GM12872 (cell line): ENCODE results near the gene ELOVL6.

Source experiments
- TF ChIP-seq, protein P1 (sequence below): IDR thresholded peaks from 3 replicates; pipeline ENCODE4 v1.5.1; 2011; ENCODE audit warnings: low read depth, mild to moderate bottlenecking, low read length, moderate library complexity; ENCODE audit not compliant: insufficient read depth

The ELOVL6 gene

DNA sequence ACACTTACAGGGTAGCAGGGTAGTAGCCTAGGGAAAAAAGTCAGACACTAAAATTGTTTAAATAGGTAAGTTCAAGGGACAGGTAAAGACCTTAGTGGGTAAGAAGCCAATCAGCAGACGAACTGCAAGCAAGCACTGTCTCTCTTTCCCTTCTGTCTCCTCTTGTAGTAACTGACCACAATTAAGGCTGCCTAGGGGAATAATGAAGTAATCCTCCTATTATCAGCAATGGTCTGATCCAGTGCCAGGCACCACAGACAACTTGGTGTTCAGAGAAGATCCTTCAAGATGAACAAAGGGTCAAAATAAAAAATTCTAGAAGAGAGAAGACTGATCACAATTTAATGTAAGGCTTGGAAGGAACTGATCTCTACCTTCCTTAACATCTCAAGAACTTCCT is 62.9 kb downstream of the ELOVL6 start:
- TF ChIP-seq, protein P1, sequence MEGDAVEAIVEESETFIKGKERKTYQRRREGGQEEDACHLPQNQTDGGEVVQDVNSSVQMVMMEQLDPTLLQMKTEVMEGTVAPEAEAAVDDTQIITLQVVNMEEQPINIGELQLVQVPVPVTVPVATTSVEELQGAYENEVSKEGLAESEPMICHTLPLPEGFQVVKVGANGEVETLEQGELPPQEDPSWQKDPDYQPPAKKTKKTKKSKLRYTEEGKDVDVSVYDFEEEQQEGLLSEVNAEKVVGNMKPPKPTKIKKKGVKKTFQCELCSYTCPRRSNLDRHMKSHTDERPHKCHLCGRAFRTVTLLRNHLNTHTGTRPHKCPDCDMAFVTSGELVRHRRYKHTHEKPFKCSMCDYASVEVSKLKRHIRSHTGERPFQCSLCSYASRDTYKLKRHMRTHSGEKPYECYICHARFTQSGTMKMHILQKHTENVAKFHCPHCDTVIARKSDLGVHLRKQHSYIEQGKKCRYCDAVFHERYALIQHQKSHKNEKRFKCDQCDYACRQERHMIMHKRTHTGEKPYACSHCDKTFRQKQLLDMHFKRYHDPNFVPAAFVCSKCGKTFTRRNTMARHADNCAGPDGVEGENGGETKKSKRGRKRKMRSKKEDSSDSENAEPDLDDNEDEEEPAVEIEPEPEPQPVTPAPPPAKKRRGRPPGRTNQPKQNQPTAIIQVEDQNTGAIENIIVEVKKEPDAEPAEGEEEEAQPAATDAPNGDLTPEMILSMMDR: no peak

DNA sequence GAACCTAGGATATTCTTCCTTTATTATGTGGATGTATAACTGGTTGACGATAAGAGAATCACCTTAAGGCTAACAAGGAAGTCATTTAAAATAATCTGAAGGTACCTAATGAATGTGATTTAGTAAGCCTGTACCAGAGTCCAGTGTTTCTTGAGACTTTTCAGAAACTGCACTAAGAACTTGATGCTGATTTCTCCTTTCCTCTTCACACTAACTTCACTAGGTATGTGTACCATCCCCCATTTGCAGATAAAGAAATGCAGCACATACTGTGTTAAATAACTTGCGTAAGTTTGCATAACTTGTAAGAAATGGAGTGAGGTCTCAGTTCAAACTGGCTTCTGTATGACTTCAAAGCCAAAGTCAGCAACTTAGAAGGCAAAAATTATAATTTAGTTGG is 63.3 kb downstream of the ELOVL6 start:
- TF ChIP-seq, protein P1: no peak

DNA sequence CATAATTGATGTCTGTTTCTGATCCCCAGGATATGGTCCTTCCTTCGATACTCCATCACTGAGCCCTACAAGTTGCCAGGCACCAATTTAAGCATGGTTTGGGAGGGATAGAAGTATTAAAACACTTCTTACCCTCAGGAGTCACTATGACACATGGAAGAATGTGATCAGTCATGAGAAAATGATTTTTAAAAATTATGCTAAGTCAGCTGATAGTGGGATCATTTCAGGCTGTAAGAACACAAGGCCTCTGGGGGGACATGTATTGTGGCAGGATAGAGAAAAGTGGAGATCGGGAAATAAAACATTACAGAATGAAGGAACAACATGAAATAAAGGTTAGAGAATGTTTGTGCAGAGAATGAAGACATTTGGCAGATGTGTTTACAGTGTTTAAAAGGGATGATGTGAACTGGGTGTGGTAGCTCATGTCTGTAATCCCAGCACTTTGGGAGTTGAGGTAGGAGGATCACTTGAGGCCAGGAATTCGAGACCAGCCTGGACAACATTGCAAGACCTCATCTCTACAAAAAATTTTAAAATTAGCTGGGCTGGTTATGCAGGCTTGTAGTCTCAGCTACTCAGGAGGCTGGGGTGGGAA is 64.0 kb downstream of the ELOVL6 start:
- TF ChIP-seq, protein P1: no peak

DNA sequence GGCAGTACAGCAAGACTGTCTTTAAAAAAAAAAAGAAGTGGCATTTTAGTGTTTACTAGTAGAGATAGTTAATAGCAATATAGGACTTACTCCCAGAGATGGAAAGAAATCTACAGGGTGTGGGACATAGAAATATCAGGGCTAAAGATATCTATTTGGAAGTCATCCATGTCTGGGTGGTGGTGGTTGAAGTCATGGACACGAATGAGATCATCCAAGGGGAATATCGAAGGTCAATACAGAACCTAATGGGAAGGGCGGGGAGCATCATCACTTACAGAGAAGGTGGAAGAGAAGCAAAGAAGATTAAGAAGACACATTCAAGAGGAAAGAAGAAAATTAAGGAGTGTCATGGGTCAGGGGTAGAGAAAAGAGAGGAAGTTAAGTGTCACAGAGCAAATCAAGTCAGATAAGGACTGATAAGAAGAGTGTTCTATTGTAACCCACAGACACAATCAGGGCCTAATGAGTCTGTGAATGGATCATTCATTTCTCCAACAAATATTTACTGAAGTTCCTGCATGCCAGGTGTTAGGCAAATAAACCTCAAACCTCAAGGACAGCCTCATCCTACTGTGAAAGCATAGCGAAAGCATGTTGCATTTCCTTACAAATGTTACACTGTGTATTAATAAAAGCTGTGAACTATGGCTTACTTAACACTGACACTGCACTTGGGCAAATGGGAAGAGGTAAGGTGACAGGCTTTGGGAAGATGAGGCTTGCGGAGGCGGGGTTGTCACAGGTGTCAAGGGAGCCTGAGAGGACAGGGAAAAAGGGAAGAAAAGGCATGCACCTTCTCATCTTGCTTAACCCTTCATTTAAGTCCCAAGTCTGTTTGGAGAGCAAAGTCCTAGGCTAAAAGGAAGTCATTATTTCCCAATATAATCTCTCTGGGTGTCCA is 65.3 kb downstream of the ELOVL6 start:
- TF ChIP-seq, protein P1: no peak

DNA sequence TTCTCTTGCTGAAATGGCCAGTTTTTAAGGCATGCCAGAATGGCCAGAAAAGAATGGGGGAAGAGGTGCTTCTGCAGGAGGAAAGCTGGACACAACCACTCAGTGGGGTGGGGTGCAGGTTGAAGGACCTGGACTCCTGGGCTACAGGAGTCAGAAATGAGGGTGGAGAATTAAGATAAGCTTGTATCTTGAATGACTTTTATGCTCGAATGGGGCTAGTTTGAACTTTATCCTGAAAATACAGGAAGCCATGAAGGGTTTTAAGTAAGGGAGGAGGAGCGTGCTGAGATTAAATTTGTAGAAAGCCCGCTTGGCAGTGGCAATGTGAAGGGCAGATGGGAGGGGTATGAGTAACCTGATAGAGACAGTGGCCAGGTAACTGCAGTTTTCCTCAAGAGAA is 66.5 kb downstream of the ELOVL6 start:
- TF ChIP-seq, protein P1: no peak

DNA sequence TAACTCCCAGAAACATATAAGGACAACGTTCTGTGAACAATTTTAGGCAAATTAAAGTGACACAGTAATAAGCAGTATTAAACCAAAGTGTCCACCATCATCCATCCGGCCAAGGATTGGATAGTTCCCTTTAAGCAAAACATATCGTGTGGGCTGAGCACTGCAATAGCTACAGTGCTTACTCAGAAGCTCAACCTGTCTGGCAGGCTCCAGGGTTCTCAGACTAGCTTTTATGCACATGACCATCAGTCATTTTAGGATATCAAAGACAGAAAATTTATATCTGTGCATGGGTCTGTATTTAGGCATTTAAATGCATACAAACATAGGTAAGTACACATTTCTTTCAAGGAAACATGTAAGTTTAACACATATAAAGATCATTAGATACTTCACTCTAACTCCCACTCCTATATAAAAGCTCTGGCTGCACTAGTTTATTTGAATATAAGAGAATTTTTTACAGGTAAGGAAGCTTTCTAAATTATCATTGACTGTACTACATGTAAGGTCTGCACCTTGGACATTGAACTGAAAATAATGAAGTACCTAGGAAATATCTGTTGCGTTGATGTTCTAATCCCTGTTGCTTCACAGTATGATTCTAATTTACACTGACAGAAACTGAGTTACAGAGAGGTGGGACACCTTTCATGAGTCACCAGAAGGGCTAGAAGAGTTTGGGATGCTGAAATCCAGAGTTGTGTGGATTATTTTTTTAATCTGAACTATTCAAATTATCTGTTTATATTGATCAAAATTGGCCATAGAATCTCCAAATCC is 67.6 kb downstream of the ELOVL6 start:
- TF ChIP-seq, protein P1: no peak

DNA sequence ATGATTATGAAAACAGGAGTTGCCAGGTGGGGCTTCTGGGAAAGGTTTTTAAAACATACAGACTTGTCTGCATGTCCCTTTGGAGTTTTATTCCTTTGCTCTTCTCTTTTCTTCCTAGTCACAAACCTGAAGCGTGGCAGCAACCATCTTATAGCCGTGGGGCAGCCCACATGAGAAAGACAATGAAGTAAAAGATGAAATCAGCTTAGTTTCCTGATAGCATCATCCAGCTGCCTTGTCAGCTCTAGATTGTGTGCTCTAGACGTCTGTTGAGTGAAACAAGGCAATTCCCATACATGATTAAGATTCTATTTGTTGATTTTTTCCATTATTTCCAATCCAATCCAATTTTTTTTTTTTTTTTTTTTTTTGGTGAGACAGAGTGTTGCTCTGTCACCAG is 68.9 kb downstream of the ELOVL6 start:
- TF ChIP-seq, protein P1: no peak
